Astrocyte (in vitro differentiated cells and primary cell): Measurements from ENCODE around the gene TMEM69. TPM values are rescaled to one million over a fixed set of nuclear protein-coding genes. Genes with fewer than 3 reads are reported as not detected.

ENCODE experiments used
- DNase-seq: peaks from one replicate; pipeline ENCODE4 v3.0.0-alpha.2; 2010; ENCODE audit warnings: low read depth
- FAIRE-seq: peaks from 2 replicates; lab custom pipeline; 2011; peaks lifted over from hg19 to GRCh38; lab: Jason Lieb, UNC
- H2AFZ ChIP-seq: 2 replicates; pipeline ENCODE4 v1.6.0; 2012; ENCODE audit warnings: low read depth, low read length, inconsistent platforms
- H3K27ac ChIP-seq: 2 replicates; pipeline ENCODE4 v1.5.1; 2011; ENCODE audit warnings: low read depth, low read length, inconsistent platforms
- H3K27me3 ChIP-seq: 2 replicates; pipeline ENCODE4 v1.6.0; 2011; ENCODE audit warnings: low read length, inconsistent platforms; ENCODE audit not compliant: insufficient read depth
- H3K36me3 ChIP-seq: 2 replicates; pipeline ENCODE4 v1.5.1; 2011; ENCODE audit warnings: low read length, inconsistent platforms; ENCODE audit not compliant: insufficient read depth
- H3K4me1 ChIP-seq: 2 replicates; pipeline ENCODE4 v1.5.1; 2011; ENCODE audit warnings: low read length, inconsistent platforms; ENCODE audit not compliant: insufficient read depth
- H3K4me2 ChIP-seq: 2 replicates; pipeline ENCODE4 v1.6.0; 2012; ENCODE audit warnings: low read length, inconsistent platforms
- H3K4me3 ChIP-seq: 2 replicates; pipeline ENCODE4 v1.5.1; 2011; ENCODE audit warnings: low read depth, mild to moderate bottlenecking, low read length, inconsistent platforms; ENCODE audit not compliant: insufficient read depth
- H3K79me2 ChIP-seq: 2 replicates; pipeline ENCODE4 v1.6.0; 2012; ENCODE audit warnings: mild to moderate bottlenecking, low read length, inconsistent platforms; ENCODE audit not compliant: insufficient read depth
- H3K9ac ChIP-seq: 2 replicates; pipeline ENCODE4 v1.6.0; 2012; ENCODE audit warnings: mild to moderate bottlenecking, low read length, inconsistent platforms
- H3K9me3 ChIP-seq: 2 replicates; pipeline ENCODE4 v1.5.1; 2012; ENCODE audit warnings: low read depth, mild to moderate bottlenecking, low read length, inconsistent platforms; ENCODE audit not compliant: insufficient read depth
- H4K20me1 ChIP-seq: 2 replicates; pipeline ENCODE4 v1.6.0; 2012; ENCODE audit warnings: low read length, inconsistent platforms; ENCODE audit not compliant: insufficient read depth
- H3K27ac Mint-ChIP-seq: one replicate; pipeline ENCODE4 v1.8.0; 2021; ENCODE audit warnings: mild to moderate bottlenecking, mixed read lengths; ENCODE audit not compliant: unreplicated experiment
- H3K27me3 Mint-ChIP-seq: one replicate; pipeline ENCODE4 v1.8.0; 2021; ENCODE audit warnings: low read depth, mixed read lengths; ENCODE audit not compliant: unreplicated experiment
- H3K36me3 Mint-ChIP-seq: one replicate; pipeline ENCODE4 v1.8.0; 2021; ENCODE audit warnings: low read depth, mixed read lengths; ENCODE audit not compliant: unreplicated experiment
- H3K4me1 Mint-ChIP-seq: one replicate; pipeline ENCODE4 v1.8.0; 2021; ENCODE audit warnings: low read depth, mixed read lengths; ENCODE audit not compliant: unreplicated experiment
- H3K4me3 Mint-ChIP-seq: one replicate; pipeline ENCODE4 v1.8.0; 2021; ENCODE audit warnings: mild to moderate bottlenecking, moderate library complexity, mixed read lengths; ENCODE audit not compliant: unreplicated experiment
- H3K9me3 Mint-ChIP-seq: one replicate; pipeline ENCODE4 v1.8.0; 2021; ENCODE audit warnings: mild to moderate bottlenecking, mixed read lengths; ENCODE audit not compliant: unreplicated experiment
- EZH2 ChIP-seq: IDR thresholded peaks from 2 replicates; pipeline ENCODE4 v1.6.1; 2012; ENCODE audit warnings: mild to moderate bottlenecking, low read length, inconsistent platforms; ENCODE audit not compliant: insufficient read depth
- total RNA-seq: library from RNA; stranded (reverse); gene quantifications from 2 replicates; pipeline ENCODE4 v1.2.1, GENCODE V29; 2021
- TF ChIP-seq, protein P1 (sequence below): IDR thresholded peaks from 2 replicates; pipeline ENCODE4 v1.5.1; 2011; ENCODE audit warnings: low read depth, mild to moderate bottlenecking, inconsistent platforms, low read length, moderate library complexity; ENCODE audit not compliant: insufficient read depth

TMEM69 gene
- total RNA-seq, 1 donor from 2014 or later = 23.3 TPM

DNA sequence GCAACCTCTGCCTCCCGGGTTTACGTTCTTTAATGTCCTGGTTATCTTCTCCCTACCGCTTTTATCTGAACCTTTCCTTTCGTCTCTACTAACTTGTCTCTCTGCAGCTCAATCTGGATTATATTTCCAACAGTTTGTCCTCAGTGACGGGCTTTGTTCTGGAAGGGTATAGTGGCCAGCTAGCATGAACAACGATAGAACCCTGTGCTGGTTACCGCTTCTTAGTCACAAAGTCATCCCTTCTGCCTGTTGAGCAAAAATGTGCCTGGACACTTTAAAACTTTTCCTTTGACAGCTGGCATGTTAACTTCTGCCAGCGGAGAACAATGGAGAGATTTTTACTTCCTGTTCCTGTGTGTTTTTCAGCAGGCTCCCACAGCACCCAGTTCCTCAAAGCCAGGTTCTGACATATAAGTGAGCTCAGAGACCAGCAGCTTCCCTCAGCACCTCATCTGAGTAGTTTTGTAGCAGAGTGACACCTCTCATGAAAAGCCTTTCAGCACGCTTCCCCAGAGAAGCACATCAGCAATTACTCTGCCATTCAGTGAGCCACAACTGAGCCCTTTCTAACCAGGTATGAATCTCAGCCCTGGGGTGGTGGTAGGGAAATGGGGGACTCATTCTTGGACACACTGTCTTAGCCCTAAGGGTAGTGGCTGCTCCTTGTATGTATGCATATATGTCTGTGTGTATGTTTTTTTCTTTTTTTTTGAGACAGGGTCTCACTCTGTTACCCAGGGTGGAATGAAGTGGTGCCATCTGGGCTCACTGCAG is 40.5 kb upstream of the TMEM69 start:
- DNase-seq (no peak), FAIRE-seq (no peak)
- Mint-ChIP-seq H3K27me3 (no peaks in the 10 kb centered on the region), H3K9me3 (no peaks in the 10 kb centered on the region), H3K27ac (peak overlapping the region; percentile 31), H3K4me3 (no peak overlapping the region), H3K4me1 (peaks cover 2% of the 10 kb centered on the region), H3K36me3 (peaks cover 2% of the 10 kb centered on the region)
- Histone ChIP-seq H3K4me1 (no peaks in the 10 kb centered on the region), H3K79me2 (peaks cover 27% of the 10 kb centered on the region), H3K9me3 (no peaks in the 10 kb centered on the region), H3K36me3 (peaks cover 20% of the 10 kb centered on the region), H3K9ac (no peak overlapping the region), H3K27me3 (no peaks in the 10 kb centered on the region), H3K4me2 (no peak overlapping the region), H2AFZ (no peak overlapping the region), H3K27ac (no peak overlapping the region), H3K4me3 (no peak overlapping the region), H4K20me1 (peaks cover 39% of the 10 kb centered on the region)
- TF ChIP-seq, protein P1, sequence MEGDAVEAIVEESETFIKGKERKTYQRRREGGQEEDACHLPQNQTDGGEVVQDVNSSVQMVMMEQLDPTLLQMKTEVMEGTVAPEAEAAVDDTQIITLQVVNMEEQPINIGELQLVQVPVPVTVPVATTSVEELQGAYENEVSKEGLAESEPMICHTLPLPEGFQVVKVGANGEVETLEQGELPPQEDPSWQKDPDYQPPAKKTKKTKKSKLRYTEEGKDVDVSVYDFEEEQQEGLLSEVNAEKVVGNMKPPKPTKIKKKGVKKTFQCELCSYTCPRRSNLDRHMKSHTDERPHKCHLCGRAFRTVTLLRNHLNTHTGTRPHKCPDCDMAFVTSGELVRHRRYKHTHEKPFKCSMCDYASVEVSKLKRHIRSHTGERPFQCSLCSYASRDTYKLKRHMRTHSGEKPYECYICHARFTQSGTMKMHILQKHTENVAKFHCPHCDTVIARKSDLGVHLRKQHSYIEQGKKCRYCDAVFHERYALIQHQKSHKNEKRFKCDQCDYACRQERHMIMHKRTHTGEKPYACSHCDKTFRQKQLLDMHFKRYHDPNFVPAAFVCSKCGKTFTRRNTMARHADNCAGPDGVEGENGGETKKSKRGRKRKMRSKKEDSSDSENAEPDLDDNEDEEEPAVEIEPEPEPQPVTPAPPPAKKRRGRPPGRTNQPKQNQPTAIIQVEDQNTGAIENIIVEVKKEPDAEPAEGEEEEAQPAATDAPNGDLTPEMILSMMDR = no peak
- TF ChIP-seq EZH2 = no peak

DNA sequence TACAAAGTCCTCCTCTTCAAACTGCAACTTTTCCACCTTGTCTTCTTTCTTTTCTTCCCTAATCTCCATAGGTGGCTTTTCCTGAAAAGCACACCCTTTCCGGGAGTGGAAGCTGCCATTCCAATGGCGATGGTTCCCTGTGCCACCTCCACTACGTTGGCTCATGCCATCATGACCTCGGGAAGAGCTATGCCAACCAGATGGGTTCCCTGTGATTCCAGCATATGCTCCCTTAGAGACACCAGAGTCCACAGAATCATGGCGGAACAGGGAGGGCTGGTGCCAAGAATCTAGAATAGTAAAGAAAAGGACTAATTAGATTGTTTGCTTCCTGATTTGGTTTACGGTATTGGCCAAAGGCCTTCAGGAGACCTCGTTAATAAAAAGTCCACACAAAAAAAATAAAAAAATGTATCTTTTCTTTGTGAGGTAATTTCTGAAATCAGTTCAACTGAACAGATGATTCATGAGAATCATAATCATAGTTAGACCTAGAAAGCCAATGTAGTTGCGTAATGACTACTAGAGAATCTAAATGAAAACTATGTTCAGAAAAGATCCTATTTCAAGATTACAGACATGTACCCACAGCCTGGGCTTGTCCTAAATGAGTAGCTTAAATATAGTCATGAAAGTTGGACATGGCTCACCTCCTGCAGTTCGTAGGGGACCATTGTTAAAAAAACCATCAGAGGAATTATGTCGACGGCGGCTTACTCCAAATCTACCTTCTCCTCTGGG is 33.3 kb upstream of the TMEM69 start:
- Histone ChIP-seq H3K27me3 (no peaks in the 10 kb centered on the region), H2AFZ (no peak overlapping the region), H3K9me3 (no peaks in the 10 kb centered on the region), H3K79me2 (peaks cover 13% of the 10 kb centered on the region), H3K4me3 (no peak overlapping the region), H4K20me1 (peaks cover 26% of the 10 kb centered on the region), H3K9ac (no peak overlapping the region), H3K4me1 (no peaks in the 10 kb centered on the region), H3K27ac (no peak overlapping the region), H3K36me3 (peaks cover 56% of the 10 kb centered on the region), H3K4me2 (no peak overlapping the region)
- no peak overlapping the region for H3K4me3 Mint-ChIP-seq
- FAIRE-seq (no peak), DNase-seq (no peak)
- no peak overlapping the region for H3K27ac Mint-ChIP-seq
- no peak for TF ChIP-seq EZH2
- TF ChIP-seq, protein P1 = no peak
- no peaks in the 10 kb centered on the region for H3K4me1 Mint-ChIP-seq
- H3K27me3 Mint-ChIP-seq = no peaks in the 10 kb centered on the region
- no peaks in the 10 kb centered on the region for H3K9me3 Mint-ChIP-seq
- H3K36me3 Mint-ChIP-seq = peaks cover 8% of the 10 kb centered on the region
